Measurements from ENCODE around the gene LRRN2.
"Not testable (repeated sequence)": the region's sequence is repeated elsewhere in the genome, so short reads cannot be mapped to it uniquely, and the experiment has no call there.

LRRN2 gene

DNA sequence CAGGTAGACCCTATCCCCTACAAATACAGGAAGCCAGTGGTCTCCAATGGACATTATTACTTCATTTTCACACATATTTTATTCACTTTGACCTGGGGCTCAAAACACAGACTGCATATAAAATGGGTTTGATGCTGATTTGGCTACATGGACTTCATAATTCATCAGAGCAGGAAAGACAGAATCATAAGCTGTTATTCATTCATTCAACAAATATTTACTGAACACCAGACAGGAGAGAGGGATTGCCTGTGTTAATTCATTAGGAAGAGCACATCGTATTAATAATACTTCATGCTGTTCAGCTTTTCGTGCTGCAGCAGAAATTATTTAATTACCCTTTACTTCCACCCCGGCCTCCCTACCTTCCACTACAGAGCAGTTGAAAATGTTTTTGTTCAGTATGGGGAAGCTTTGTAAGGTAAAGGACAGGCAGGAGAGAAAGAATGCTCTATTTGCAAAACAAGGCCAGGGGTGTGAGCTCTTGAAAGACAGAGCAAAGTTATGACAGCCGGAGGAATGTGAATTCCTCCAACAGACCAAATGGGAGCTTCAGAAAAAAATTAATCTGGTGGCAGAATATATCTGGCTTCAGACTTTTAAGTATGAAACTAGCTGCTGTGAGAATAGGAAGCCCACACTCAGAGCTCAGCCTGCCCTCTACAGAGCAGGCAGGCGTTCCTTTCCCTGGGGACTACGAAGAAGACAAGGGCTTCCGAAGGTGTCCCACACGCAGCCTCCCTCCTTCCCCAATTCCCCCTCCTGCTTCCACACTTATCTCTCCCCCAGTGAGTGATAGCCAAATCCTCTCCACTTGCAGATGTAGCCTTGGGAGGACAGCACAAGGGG, 111.3 kb downstream of the LRRN2 start:
- TF ChIP-seq, protein P1, sequence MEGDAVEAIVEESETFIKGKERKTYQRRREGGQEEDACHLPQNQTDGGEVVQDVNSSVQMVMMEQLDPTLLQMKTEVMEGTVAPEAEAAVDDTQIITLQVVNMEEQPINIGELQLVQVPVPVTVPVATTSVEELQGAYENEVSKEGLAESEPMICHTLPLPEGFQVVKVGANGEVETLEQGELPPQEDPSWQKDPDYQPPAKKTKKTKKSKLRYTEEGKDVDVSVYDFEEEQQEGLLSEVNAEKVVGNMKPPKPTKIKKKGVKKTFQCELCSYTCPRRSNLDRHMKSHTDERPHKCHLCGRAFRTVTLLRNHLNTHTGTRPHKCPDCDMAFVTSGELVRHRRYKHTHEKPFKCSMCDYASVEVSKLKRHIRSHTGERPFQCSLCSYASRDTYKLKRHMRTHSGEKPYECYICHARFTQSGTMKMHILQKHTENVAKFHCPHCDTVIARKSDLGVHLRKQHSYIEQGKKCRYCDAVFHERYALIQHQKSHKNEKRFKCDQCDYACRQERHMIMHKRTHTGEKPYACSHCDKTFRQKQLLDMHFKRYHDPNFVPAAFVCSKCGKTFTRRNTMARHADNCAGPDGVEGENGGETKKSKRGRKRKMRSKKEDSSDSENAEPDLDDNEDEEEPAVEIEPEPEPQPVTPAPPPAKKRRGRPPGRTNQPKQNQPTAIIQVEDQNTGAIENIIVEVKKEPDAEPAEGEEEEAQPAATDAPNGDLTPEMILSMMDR (IDR thresholded peaks at IDR 0.05; ENCODE audit: low read depth, low read length, missing control alignments), result no peak
- no peak for DNase-seq (ENCODE audit: low read depth)
- no peak overlapping the region for H3K4me3 ChIP-seq (ENCODE audit: low read depth, low read length)

DNA sequence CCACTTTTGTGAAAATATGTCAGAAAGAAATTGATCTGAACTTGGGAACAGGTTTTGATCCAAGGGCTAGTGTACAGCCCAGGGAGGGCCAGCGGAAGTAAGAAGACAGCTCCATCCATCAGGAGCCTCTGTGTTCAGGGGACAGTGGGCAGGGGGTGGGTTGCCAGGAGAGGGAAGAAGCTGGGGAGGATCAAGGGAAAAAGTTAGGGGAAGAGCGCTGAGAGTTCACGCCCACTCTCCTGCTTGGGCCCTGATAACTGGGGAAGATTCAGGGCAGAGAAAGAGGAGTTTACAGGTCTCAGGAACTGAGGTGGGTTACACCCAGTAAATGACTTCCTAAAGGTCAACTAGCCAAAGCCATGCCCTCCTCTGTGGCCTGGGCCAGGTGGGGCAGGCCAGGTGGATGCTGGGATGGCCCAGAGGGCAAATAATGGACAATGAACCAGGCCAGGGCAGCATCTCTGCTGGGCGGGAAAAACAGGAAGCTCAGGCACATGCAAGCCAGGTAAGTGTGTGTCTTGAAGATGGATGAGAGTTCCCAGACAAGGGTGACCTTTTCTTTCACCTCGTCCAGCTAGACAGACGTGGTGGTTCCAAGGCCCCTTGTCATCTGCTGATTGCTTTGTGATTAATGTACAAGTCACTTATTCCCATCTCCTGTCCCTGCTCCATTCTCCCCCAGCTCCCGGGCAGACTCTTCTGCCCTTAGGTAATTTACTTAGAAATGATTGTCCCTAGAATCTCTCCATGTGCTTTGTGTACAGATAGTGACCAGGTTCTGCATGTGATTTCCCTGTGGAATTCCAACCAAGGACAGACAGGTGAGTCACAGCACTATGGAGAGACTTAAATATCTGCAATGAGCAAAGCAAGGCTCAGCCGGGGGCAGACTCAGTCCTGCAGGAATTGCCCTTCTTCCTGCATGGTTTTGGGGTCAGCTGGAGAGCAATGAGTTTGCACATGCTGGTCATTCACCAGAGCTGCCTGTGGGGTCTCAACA, 112.3 kb downstream of the LRRN2 start:
- no peak for DNase-seq (ENCODE audit: low read depth)
- H3K4me3 ChIP-seq (ENCODE audit: low read depth, low read length), result no peak overlapping the region
- TF ChIP-seq, protein P1 (IDR thresholded peaks at IDR 0.05; ENCODE audit: low read depth, low read length, missing control alignments), result no peak

DNA sequence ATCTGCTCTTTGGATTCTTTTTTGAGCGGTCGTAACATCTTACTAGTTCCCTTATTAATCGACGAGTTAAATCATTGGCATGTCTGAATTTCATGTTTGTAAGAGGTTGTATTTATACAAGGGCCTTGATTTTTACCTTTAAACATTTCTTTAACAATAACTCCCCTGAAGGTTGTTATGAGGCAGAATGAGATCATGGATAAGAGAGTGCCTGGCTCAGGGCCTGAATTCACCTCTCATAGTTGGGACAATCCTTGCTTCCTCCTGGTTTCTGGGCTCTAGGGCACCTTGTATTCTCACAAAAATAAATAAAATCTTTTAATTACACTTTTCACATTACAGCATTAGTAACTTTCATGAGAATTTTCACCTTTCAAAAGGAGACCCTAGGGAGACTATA, 113.9 kb downstream of the LRRN2 start:
- TF ChIP-seq, protein P1 (IDR thresholded peaks at IDR 0.05; ENCODE audit: low read depth, low read length, missing control alignments), result no peak
- no peak for DNase-seq (ENCODE audit: low read depth)
- H3K4me3 ChIP-seq (ENCODE audit: low read depth, low read length), result no peak overlapping the region

DNA sequence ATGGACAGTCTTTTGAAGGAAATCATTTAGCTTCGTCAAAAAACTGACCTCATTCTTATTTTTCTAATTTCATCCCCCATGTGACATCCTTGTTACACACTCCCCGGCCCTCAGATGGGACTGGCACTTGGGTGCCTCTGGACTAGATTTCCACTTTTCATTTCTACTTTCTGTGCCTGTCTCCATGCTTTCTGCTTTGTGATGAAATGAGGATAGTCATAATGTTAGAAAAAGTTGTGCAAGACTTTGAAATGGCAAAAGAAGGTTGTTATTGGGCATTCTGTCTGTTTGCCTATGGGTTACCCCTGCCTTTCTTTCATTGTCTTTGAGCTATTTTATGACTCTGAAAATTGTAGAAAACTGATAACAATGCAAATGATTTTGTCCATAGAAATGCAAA, 114.4 kb downstream of the LRRN2 start:
- TF ChIP-seq, protein P1 (IDR thresholded peaks at IDR 0.05; ENCODE audit: low read depth, low read length, missing control alignments), result no peak
- no peak for DNase-seq (ENCODE audit: low read depth)
- no peak overlapping the region for H3K4me3 ChIP-seq (ENCODE audit: low read depth, low read length)

DNA sequence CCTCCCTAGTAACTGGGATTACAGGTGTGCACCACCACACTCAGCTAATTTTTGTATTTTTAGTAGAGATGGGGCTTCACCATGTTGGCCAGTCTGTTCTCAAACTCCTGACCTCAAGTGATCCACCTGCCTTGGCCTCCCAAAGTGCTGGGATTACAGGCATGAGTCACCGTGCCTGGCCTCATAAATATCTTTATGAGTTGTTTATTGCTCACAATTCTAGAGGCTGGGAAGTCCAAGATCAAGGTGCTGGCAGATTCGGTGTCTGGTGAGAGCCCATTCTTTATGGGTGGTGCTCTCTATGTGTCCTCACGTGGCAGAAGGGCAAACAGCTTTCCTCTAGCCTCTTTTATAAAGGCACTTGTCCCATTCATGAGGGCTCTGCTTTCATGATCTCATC, 115.5 kb downstream of the LRRN2 start:
- H3K4me3 ChIP-seq (ENCODE audit: low read depth, low read length); DNase-seq (ENCODE audit: low read depth): not testable (repeated sequence)

DNA sequence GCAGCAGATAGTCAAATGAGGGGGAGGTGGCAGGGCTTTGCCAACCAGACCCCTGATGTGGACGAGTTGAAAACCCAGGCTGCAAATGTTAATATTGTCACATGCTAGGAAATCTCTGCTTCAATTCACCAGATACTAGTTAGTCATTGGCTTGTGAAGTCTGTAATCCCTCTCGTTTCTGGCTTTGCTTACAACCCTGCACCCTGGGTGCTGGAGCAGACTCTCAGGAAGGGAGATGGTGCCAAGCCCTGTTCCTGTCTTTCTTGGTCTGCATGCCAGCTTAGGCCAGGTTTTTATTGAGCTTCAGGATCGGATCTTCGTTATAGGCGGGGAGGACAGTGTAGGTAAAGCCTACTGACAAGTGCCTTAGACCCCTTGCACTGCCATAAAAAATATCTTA, 116.1 kb downstream of the LRRN2 start:
- TF ChIP-seq, protein P1 (IDR thresholded peaks at IDR 0.05; ENCODE audit: low read depth, low read length, missing control alignments), result no peak
- H3K4me3 ChIP-seq (ENCODE audit: low read depth, low read length), result no peak overlapping the region
- DNase-seq (ENCODE audit: low read depth), result no peak
